Fibroblast of lung (primary cell): ENCODE results near the gene PRKAR1B. TPM values are rescaled to one million over a fixed set of nuclear protein-coding genes. Genes with fewer than 3 reads are reported as not detected.
"Not testable (repeated sequence)": the region's sequence is repeated elsewhere in the genome, so short reads cannot be mapped to it uniquely, and the experiment has no call there.

Experiments used
- DNase-seq, 2 donors: peaks; one replicate each; pipeline versions ENCODE4 v3.0.0 to v3.0.0-alpha.2; 2010; ENCODE audit warnings: low read depth in 2 of 2
- H2AFZ ChIP-seq: 2 replicates; pipeline ENCODE4 v1.5.1; 2012; ENCODE audit warnings: low read length, control low read depth, inconsistent platforms
- H3K27ac ChIP-seq: 2 replicates; pipeline ENCODE4 v1.5.1; 2011; ENCODE audit warnings: low read length, control low read depth; ENCODE audit not compliant: insufficient read depth
- H3K27me3 ChIP-seq: 2 replicates; pipeline ENCODE4 v1.5.1; 2011; ENCODE audit warnings: mild to moderate bottlenecking, low read length; ENCODE audit not compliant: control insufficient read depth, insufficient read depth
- H3K36me3 ChIP-seq: 2 replicates; pipeline ENCODE4 v1.5.1; 2011; ENCODE audit warnings: low read length; ENCODE audit not compliant: control insufficient read depth, insufficient read depth
- H3K4me1 ChIP-seq: 2 replicates; pipeline ENCODE4 v1.5.1; 2011; ENCODE audit warnings: low read length; ENCODE audit not compliant: control insufficient read depth, insufficient read depth; ENCODE audit errors: extremely low read depth
- H3K4me2 ChIP-seq: 2 replicates; pipeline ENCODE4 v1.5.1; 2011; ENCODE audit warnings: low read length, control low read depth; ENCODE audit not compliant: insufficient read depth; ENCODE audit errors: extremely low read depth
- H3K4me3 ChIP-seq, 4 experiments: fragments of 200-600 bp in 1 of 4; sonication (generic) in 1 of 4; replicated peaks in 1 of 4; 2 replicates each; pipeline ENCODE4 v1.5.1; 2011 to 2016; ENCODE audit warnings: low read length in 4 of 4, low read depth in 3 of 4, mild to moderate bottlenecking in 3 of 4, control low read depth in 2 of 4, inconsistent platforms in 1 of 4, mixed read lengths in 1 of 4; ENCODE audit not compliant: insufficient read depth in 1 of 4; ENCODE audit errors: control extremely low read depth in 1 of 4
- H3K79me2 ChIP-seq: 2 replicates; pipeline ENCODE4 v1.5.1; 2012; ENCODE audit warnings: mild to moderate bottlenecking, low read length, inconsistent platforms; ENCODE audit not compliant: control insufficient read depth, insufficient read depth
- H3K9ac ChIP-seq: 2 replicates; pipeline ENCODE4 v1.5.1; 2011; ENCODE audit warnings: mild to moderate bottlenecking, low read length, control low read depth; ENCODE audit not compliant: insufficient read depth
- H3K9me3 ChIP-seq: 2 replicates; pipeline ENCODE4 v1.5.1; 2012; ENCODE audit warnings: low read depth, low read length; ENCODE audit not compliant: control insufficient read depth, insufficient read depth
- H4K20me1 ChIP-seq: 2 replicates; pipeline ENCODE4 v1.5.1; 2011; ENCODE audit warnings: low read length; ENCODE audit not compliant: control insufficient read depth, insufficient read depth; ENCODE audit errors: extremely low read depth
- EZH2 ChIP-seq: IDR thresholded peaks from 2 replicates; pipeline ENCODE4 v1.5.1; 2012; ENCODE audit warnings: low read length, control low read depth, mild to moderate bottlenecking; ENCODE audit errors: missing control alignments
- polyA plus RNA-seq, 2 donors: library from polyadenylated mRNA; depleted of rRNA in 1 of 2; stranded (reverse) in 1 of 2; unstranded in 1 of 2; fragments of >200 nt; gene quantifications; 2 replicates each; pipeline ENCODE4 v1.2.1, GENCODE V29; 2011 to 2012; ENCODE audit warnings: missing spikeins in 1 of 2
- total RNA-seq: library from RNA; depleted of rRNA; stranded (reverse); fragments of >200 nt; gene quantifications from 2 replicates; pipeline ENCODE4 v1.2.1, GENCODE V29; 2014
- TF ChIP-seq, protein P1 (sequence below), 2 donors: IDR thresholded peaks in 1 of 2; conservative IDR thresholded peaks in 1 of 2; 1 replicate in 1 of 2; 2 replicates in 1 of 2; pipeline ENCODE4 v1.5.1; 2011 to 2012; ENCODE audit warnings: low read length in 2 of 2, control low read depth in 1 of 2, inconsistent platforms in 1 of 2, low read depth in 1 of 2, mild to moderate bottlenecking in 1 of 2

PRKAR1B gene
- total and polyA plus RNA-seq, 2 donors (not counting 1 experiment from before 2014, with no cell fraction given), result 12.7 to 14.5 TPM

DNA sequence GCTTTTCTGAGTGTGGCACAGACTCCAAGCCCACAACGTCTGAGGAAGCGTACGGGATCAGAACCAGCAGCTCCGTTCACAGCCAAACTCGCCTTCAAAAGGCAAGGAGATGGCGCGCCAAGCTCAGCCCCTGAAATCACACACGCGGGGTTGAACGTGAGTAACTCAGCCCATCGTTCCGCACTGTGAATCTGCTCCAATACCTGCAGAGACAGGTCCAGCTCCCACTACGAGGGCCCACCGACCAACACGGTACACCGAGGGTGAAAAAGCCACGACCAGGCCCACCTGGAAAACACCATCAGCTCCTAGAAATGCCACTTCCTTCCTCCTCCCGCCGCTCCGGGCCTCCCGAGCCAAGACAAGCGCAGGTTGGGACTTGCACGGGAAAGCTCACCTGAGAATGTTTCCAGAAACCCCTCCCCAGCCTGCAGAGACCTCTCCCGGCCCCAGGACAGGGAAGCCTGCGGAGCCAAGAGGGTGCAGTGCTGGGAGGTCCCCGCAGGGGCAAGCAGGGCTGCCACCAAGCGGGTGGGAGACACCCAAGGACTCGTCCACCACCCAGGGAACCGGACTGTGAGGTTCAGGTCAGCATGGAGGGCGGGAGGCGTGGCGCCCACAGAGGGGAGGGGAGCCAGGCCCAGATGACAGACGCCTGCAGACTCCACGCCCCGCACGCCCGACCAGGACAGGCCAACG, 113.5 kb downstream of the PRKAR1B start:
- H3K9me3 ChIP-seq, result no peaks in the 10 kb centered on the region
- H3K4me3 ChIP-seq, result no peak overlapping the region

DNA sequence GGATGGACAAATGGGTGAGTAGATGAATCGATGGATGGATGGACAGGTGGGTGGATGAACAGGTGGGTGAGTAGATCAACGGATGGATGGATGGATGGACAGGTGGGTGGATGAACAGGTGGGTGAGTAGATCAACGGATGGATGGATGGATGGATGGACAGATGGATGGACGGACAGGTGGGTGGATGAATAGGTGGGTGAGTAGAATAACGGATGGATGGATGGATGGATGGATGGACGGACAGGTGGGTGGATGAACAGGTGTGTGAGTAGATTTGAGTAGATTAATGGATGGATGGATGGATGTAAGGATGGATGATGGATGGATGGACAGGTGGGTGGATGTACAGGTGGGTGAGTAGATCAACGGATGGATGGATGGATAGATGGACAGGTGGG, 115.2 kb downstream of the PRKAR1B start:
- H2AFZ ChIP-seq, H3K27ac ChIP-seq, H3K9me3 ChIP-seq, H3K4me1 ChIP-seq, H3K36me3 ChIP-seq, H3K4me3 ChIP-seq, H4K20me1 ChIP-seq, DNase-seq, H3K9ac ChIP-seq, H3K79me2 ChIP-seq, H3K27me3 ChIP-seq, H3K4me2 ChIP-seq: not testable (repeated sequence)

More for the DNA sequence above, 113.5 kb downstream of the PRKAR1B start:
- Histone ChIP-seq H3K4me1 (no peaks in the 10 kb centered on the region), H2AFZ (no peak overlapping the region), H3K36me3 (no peaks in the 10 kb centered on the region), H3K27ac (no peak overlapping the region), H4K20me1 (no peaks in the 10 kb centered on the region), H3K9ac (no peak overlapping the region), H3K27me3 (no peaks in the 10 kb centered on the region), H3K79me2 (no peaks in the 10 kb centered on the region), H3K4me2 (no peak overlapping the region)
- TF ChIP-seq, protein P1, sequence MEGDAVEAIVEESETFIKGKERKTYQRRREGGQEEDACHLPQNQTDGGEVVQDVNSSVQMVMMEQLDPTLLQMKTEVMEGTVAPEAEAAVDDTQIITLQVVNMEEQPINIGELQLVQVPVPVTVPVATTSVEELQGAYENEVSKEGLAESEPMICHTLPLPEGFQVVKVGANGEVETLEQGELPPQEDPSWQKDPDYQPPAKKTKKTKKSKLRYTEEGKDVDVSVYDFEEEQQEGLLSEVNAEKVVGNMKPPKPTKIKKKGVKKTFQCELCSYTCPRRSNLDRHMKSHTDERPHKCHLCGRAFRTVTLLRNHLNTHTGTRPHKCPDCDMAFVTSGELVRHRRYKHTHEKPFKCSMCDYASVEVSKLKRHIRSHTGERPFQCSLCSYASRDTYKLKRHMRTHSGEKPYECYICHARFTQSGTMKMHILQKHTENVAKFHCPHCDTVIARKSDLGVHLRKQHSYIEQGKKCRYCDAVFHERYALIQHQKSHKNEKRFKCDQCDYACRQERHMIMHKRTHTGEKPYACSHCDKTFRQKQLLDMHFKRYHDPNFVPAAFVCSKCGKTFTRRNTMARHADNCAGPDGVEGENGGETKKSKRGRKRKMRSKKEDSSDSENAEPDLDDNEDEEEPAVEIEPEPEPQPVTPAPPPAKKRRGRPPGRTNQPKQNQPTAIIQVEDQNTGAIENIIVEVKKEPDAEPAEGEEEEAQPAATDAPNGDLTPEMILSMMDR (conservative IDR thresholded peaks at IDR 0.05 in 1 of 2, IDR thresholded peaks at IDR 0.05 in 1 of 2; ENCODE audit: low read depth in 1 of 2, low read length in 2 of 2), result no peak
- TF ChIP-seq EZH2, result no peak
- DNase-seq, result no peak

DNA sequence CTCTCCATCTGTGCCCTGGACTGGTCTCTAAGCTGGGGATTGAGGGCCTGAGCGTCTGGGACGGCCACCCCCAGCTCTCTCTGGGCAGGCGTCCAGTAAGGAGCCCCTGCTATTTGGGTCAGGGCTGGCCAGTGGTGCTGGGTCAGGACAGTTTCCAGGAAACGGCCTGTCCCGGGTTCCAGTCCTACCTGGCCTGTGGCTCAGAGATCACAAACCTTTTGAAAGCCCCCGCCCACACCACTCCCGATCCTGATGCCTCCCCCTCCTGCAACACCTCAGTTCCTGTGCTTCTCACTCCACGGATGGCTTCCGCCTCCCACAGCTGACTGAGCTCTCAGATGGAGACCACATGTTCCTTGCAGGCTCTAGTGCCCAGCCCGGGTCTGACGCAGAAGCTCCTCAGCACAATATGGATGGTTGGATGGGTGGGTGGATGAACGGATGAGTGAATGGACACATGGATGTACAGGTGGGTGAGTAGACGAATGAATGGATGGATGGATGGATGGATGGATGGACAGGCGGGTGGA, 115.7 kb downstream of the PRKAR1B start:
- Histone ChIP-seq H3K4me1 (no peaks in the 10 kb centered on the region), H3K27ac (no peak overlapping the region), H3K27me3 (no peaks in the 10 kb centered on the region), H3K4me3 (no peak overlapping the region), H3K36me3 (no peaks in the 10 kb centered on the region), H2AFZ (no peak overlapping the region), H4K20me1 (no peaks in the 10 kb centered on the region), H3K79me2 (no peaks in the 10 kb centered on the region), H3K4me2 (no peak overlapping the region), H3K9me3 (no peaks in the 10 kb centered on the region), H3K9ac (no peak overlapping the region)
- DNase-seq, result no peak
- no peak for TF ChIP-seq EZH2
- TF ChIP-seq, protein P1 (conservative IDR thresholded peaks at IDR 0.05 in 1 of 2, IDR thresholded peaks at IDR 0.05 in 1 of 2; ENCODE audit: low read depth in 1 of 2, low read length in 2 of 2), result no peak
